GM12873 (cell line): ENCODE data around the gene SLC66A2.

Experiments
- TF ChIP-seq, protein P1 (sequence below): IDR thresholded peaks from 2 replicates; pipeline ENCODE4 v1.5.1; 2012; ENCODE audit warnings: low read depth, mild to moderate bottlenecking, moderate library complexity, low read length, control low read depth; ENCODE audit not compliant: insufficient read depth; ENCODE audit errors: missing control alignments

The SLC66A2 gene

DNA sequence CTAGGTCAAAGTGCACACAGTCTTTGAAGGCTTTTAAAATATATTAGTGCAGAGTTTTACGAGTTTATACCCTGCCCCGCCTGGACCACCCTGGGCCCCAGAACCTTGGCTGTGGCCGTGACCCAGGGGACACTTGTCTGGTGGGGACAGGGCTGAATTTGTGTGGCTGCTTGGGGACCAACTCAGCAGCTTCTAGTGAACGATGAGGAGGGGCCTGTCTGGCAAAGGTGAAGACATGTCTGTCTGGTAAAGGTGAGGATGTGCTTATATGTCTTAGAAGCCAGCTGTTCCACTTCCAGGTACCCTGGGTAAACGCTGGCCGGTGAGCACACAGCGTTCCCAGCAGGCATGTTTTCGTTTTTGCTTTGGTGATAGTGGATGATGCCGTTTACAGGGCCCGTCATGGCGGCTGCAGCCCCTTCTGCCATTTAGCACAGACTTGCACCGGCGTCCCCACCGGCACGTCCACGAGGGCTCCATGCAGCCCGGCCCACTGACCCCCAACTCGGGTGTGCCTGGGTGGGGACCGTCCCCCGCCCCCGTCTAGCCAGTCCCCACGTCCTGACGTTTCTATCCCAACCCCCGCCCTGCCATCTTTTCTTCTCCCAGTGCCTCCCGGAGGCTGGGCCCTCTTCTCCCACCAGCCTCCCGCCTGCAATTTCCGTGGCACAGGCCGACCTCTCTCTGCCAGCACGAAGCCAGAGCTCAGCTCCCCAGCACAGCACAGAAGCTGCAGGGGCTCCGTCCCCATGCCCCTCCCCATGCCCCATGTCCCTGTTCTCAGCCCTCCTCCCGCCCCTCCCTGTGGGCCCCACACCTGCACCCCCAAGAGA lies 67.8 kb downstream of the SLC66A2 start:
- TF ChIP-seq, protein P1, sequence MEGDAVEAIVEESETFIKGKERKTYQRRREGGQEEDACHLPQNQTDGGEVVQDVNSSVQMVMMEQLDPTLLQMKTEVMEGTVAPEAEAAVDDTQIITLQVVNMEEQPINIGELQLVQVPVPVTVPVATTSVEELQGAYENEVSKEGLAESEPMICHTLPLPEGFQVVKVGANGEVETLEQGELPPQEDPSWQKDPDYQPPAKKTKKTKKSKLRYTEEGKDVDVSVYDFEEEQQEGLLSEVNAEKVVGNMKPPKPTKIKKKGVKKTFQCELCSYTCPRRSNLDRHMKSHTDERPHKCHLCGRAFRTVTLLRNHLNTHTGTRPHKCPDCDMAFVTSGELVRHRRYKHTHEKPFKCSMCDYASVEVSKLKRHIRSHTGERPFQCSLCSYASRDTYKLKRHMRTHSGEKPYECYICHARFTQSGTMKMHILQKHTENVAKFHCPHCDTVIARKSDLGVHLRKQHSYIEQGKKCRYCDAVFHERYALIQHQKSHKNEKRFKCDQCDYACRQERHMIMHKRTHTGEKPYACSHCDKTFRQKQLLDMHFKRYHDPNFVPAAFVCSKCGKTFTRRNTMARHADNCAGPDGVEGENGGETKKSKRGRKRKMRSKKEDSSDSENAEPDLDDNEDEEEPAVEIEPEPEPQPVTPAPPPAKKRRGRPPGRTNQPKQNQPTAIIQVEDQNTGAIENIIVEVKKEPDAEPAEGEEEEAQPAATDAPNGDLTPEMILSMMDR: no peak

DNA sequence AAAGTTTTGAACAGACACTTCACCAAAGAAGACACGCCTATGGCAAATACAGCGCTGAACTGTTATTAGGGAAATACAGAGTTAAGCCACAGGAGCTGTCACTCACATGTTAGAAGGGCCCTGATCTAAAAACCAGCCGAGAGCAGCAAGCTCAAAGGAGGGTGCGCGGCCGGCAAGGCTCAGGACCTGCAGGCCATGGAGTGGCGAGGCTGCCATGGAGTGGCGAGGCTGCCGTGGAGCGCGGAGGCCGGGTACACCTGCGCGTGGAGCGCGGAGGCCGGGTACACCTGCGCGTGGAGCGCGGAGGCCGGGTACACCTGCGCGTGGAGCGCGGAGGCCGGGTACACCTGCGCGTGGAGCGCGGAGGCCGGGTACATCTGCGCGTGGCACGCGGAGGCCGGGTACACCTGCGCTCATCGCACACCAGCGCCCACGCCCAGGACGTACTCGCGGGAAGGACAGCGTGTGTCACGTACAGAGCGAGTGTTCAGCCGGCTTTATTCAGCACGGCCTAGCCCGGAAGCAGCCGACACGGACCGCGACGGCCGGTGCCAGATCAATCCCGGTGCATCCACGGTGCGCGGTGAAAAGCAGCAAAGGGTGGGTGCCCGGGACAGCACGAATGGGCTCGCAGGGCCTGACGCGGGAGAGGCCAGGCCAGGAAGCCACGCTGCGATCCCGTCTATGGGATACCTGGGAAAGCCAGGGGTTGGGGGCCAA lies 68.8 kb downstream of the SLC66A2 start:
- TF ChIP-seq, protein P1: no peak

DNA sequence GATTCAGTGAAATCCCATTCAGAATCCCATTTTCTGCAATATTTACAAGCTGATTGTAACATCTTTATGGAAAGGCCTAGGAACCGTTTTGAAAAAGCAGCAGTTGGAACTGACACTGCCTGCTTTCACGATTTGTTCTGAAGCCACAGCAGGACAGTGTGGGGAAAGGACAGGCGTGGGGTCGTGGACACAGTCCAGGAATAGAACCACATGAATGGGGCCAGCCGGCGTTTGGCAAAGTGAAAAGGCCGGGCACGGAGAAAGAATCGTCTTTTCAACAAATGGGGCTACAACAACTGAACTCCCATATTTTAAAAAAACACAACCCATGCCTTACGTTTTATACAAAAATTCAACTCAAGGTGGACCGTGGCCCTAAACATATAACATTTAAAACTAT lies 69.8 kb downstream of the SLC66A2 start:
- TF ChIP-seq, protein P1: no peak

DNA sequence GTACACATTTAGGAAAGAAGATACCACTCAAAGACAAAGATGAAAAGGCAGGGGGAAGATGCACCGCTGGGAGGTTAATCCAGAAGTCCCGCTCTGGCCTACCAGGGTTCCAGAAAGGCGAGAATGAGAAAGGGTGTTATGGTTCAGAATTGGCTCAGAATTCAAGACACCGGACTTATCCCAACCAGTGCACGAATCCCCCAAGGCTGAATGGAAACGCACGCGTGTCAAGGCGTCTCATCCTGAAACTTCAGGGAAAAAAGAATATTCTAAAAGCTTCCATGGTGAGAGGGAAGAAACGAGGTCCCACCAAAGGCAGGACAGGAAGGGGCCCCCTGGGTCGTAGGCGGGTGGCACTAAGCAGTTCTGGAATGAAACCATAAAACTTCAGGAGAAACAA lies 71.9 kb downstream of the SLC66A2 start:
- TF ChIP-seq, protein P1: no peak

DNA sequence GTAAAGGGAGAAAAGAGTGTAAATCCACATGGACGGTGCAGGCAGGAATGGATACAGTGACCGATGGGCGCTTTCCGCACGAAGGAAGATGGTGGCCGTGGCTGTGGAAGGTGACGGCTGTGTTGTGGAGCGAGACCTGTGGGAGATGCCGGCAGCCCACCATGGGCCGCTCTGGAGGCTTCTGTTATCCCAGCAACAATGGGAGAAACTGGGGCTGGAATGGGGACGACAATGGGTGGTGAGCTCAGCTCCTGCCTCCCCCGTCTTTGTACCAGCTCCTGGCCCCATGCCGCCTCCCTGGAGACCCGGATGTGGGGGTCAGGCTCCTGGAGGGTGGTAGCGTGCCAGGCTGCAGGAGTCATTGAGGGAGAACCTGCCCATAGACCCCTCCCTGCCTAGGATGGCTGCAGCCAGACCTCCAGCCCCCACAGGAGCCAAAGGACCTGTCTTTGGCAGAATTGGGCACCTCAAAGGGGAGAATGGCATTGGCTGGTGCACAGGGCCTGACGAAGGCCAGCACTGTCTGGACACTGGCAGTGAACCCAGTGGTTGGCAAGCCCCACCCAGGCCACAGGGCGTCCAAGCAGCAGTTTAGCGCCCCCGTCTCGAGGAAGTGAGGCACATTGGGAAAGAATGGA lies 72.6 kb downstream of the SLC66A2 start:
- TF ChIP-seq, protein P1: no peak

DNA sequence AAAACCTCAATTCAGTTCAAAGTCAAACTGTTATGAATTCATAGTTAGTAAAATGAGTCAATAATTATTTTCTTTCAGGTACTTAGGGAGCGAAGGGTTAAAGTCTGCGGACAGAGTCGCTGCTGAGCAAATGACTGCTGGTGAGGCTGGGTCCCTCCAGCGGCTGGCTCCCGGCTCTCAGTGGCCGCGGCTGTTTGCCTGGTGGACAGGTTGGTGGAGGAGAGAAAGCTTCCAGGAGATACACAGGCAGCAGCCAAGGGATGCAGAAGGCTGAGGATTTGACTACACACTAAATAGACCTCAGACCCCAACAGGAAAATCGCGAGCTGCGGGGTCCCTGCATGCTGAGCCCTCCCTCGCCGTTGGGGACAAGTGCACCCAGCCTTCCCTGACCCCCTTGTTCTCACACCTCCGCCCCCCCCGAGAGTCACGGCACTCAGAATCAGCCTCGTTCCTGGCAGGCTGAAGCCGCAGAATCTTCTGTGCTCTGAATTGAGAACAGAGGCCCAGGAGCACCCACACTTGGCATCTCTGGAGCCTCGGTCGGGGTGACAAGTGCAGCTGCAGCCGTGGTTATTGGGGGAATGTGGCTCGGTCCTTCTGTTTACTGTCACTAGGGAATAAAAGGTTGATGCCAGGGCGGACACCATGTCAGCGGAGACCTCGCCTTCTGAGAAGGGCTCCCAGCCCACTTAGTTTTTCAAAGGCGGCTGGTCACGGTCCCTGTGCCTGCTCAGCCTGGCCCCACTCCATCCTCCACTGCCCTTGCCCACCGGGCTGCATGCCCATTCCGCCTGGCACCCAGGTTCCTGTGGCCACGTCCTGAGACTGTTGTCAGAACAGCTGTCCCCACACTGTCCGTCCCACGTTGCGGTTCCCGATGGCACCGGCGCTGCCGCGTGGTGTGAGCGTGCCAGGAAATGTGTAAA lies 74.0 kb downstream of the SLC66A2 start:
- TF ChIP-seq, protein P1: no peak
